SK-N-SH treated with all-trans-retinoic acid at 6 μM for 48 hours (cell line): ENCODE measurements around the gene PLD3.

ENCODE experiments used
- PPARA ChIP-seq: fragments of 250-450 bp; sonication (Bioruptor Pico); IDR thresholded peaks from 2 replicates; pipeline ENCODE4 v1.5.0; 2020; ENCODE audit warnings: mild to moderate bottlenecking, borderline replicate concordance
- TCF4 ChIP-seq: fragments of 250-450 bp; sonication (Bioruptor Pico); IDR thresholded peaks from 2 replicates; pipeline ENCODE4 v1.8.0; 2021; ENCODE audit warnings: mild to moderate bottlenecking, moderate library complexity, borderline replicate concordance

DNA sequence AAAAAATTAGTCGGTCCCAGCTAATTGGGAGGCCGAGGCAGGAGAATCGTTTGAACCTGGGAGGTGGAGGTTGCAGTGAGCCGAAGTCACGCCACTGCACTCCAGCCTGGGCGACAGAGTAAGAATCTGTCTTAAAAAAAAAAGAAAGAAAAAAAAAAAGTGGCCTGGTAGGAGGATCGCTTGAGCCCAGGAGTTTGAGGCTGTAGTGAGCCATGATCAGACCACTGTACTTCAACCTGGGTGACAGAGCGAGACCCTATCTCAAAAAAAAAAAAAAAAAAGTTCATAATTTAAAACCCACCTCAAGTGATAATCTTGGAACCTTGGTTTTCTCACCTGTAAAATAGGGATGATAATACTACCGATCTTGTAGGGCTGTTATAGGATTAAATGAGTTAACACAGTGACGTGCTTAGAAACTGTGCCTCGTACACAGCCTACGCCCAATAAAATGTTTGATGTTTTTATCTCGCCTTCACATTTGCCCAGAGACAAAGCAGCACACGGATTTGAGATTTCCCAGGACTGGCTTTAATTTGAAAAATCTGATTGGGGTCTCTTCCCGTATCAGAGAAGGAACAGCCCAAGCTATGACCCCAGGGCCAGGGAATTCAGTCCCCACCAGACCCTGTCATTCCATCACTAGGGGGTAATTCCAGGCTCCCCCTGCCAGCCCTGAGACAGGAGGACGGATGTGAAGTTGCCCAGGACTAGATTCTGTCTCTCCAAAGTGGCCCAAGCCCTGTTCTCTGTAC lies 73.7 kb downstream of the PLD3 start:
- no peak for TF ChIP-seq TCF4 (CRISPR knock-in tag)
- no peak for TF ChIP-seq PPARA (CRISPR knock-in tag)
